ENCODE measurements around the gene CSNK1G2. TPM values are rescaled to one million over a fixed set of nuclear protein-coding genes. Genes with fewer than 3 reads are reported as not detected.

The CSNK1G2 gene
- total and polyA plus RNA-seq, 12 donors = 30.0 to 120 (median 73.6) TPM

- DNase-seq = no peak
- 88 to 96% (median 94%) methylated on average over 18 to 20 of the region's 20 CpGs for WGBS, 4 donors
- no peaks in the 10 kb centered on the region for H3K4me1 ChIP-seq (replicated peaks in 1 of 2)
- H3K27me3 ChIP-seq = no peaks in the 10 kb centered on the region
- TF ChIP-seq POLR2A (IDR thresholded peaks at IDR 0.05) (no peak), CTCF (IDR thresholded peaks at IDR 0.05) (no peak)
- H3K4me3 ChIP-seq = no peak overlapping the region
- H3K27ac ChIP-seq = no peak overlapping the region
- H3K36me3 ChIP-seq (replicated peaks in 1 of 2) = peaks cover 0 to 64% of the 10 kb centered on the region in 2 donors
- no peaks in the 10 kb centered on the region for H3K9me3 ChIP-seq (replicated peaks in 1 of 3)
- intact Hi-C loops (cut with DNase I) = no loop called here
Observed at GRCh38 chr19:1981253-1981652, 40.3 kb downstream of the CSNK1G2 start.

- TF ChIP-seq POLR2A (IDR thresholded peaks at IDR 0.05) (no peak), CTCF (IDR thresholded peaks at IDR 0.05) (no peak)
- Histone ChIP-seq H3K4me3 (no peak overlapping the region), H3K36me3 (replicated peaks in 1 of 2) (peaks cover 0 to 82% of the 10 kb centered on the region in 2 donors), H3K27me3 (no peaks in the 10 kb centered on the region), H3K9me3 (replicated peaks in 1 of 3) (no peaks in the 10 kb centered on the region), H3K27ac (no peak overlapping the region), H3K4me1 (replicated peaks in 1 of 2) (no peaks in the 10 kb centered on the region)
- intact Hi-C loops (cut with DNase I) = no loop called here
- 91 to 96% (median 94%) methylated on average over 10 of the region's 10 CpGs for WGBS, 4 donors
- DNase-seq = no peak
Observed at GRCh38 chr19:1984357-1984756, 43.4 kb downstream of the CSNK1G2 start.

- H3K27me3 ChIP-seq = no peaks in the 10 kb centered on the region
- 87 to 94% (median 89%) methylated on average over 19 to 44 of the region's 44 CpGs for WGBS, 4 donors
- H3K36me3 ChIP-seq (replicated peaks in 1 of 2) = peaks cover 0 to 82% of the 10 kb centered on the region in 2 donors
- no peaks in the 10 kb centered on the region for H3K9me3 ChIP-seq (replicated peaks in 1 of 3)
- intact Hi-C loops (cut with DNase I) = no loop called here
- DNase-seq = no peak
- TF ChIP-seq POLR2A (IDR thresholded peaks at IDR 0.05) (no peak), CTCF (IDR thresholded peaks at IDR 0.05) (no peak)
- H3K4me3 ChIP-seq = no peak overlapping the region
- no peaks in the 10 kb centered on the region for H3K4me1 ChIP-seq (replicated peaks in 1 of 2)
- no peak overlapping the region for H3K27ac ChIP-seq
Observed at GRCh38 chr19:1985588-1986356, 44.8 kb downstream of the CSNK1G2 start.

GRCh38 chr19:1986357-1987162, 45.6 kb downstream of the CSNK1G2 start:
- Histone ChIP-seq H3K27ac (no peak overlapping the region), H3K4me1 (replicated peaks in 1 of 2) (no peaks in the 10 kb centered on the region), H3K27me3 (no peaks in the 10 kb centered on the region), H3K4me3 (no peak overlapping the region), H3K9me3 (replicated peaks in 1 of 3) (no peaks in the 10 kb centered on the region), H3K36me3 (replicated peaks in 1 of 2) (peaks cover 0 to 81% of the 10 kb centered on the region in 2 donors)
- WGBS, 4 donors = 84 to 89% (median 87%) methylated on average over 23 to 42 of the region's 42 CpGs
- TF ChIP-seq CTCF (IDR thresholded peaks at IDR 0.05) (no peak), POLR2A (IDR thresholded peaks at IDR 0.05) (no peak)
- DNase-seq = no peak
- intact Hi-C loops (cut with DNase I) = no loop called here
